ENCODE data around the gene SUB1.

GRCh38 chr5:32601623-32602295 is 16.4 kb downstream of the SUB1 start:
- TF ChIP-seq, protein P1, sequence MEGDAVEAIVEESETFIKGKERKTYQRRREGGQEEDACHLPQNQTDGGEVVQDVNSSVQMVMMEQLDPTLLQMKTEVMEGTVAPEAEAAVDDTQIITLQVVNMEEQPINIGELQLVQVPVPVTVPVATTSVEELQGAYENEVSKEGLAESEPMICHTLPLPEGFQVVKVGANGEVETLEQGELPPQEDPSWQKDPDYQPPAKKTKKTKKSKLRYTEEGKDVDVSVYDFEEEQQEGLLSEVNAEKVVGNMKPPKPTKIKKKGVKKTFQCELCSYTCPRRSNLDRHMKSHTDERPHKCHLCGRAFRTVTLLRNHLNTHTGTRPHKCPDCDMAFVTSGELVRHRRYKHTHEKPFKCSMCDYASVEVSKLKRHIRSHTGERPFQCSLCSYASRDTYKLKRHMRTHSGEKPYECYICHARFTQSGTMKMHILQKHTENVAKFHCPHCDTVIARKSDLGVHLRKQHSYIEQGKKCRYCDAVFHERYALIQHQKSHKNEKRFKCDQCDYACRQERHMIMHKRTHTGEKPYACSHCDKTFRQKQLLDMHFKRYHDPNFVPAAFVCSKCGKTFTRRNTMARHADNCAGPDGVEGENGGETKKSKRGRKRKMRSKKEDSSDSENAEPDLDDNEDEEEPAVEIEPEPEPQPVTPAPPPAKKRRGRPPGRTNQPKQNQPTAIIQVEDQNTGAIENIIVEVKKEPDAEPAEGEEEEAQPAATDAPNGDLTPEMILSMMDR (IDR thresholded peaks at IDR 0.05) = no peak
- no peak for TF ChIP-seq POLR2A (IDR thresholded peaks at IDR 0.05)
